Measurements from ENCODE around the gene FAM237A.
A peak's percentile ranks its signal among the peaks of the same experiment; 100 is the strongest.

Gene FAM237A

GRCh38 chr2:206642075-206643025 is at the start of gene FAM237A:
Gene FAM237A (plus strand): TSS chr2:206642487. CDS start chr2:206644237, 1,750 bp downstream.
- DNase-seq: no peak

- no peak for DNase-seq
Observed at GRCh38 chr2:206597717-206598218, 44.5 kb upstream of the FAM237A start.

GRCh38 chr2:206603243-206603642 is 39.0 kb upstream of the FAM237A start:
- no peak for DNase-seq

- DNase-seq: no peak
Observed at GRCh38 chr2:206610451-206610850, 31.8 kb upstream of the FAM237A start.

- no peak for DNase-seq
Observed at GRCh38 chr2:206611191-206611590, 31.1 kb upstream of the FAM237A start.

- peak; percentile 89 for DNase-seq
Observed at GRCh38 chr2:206611736-206612135, 30.6 kb upstream of the FAM237A start.

GRCh38 chr2:206614811-206615210 is 27.5 kb upstream of the FAM237A start:
- DNase-seq: no peak

- no peak for DNase-seq
Observed at GRCh38 chr2:206615417-206616089, 26.7 kb upstream of the FAM237A start.

- no peak for DNase-seq
Observed at GRCh38 chr2:206616151-206616550, 26.1 kb upstream of the FAM237A start.

GRCh38 chr2:206619011-206619410 is 23.3 kb upstream of the FAM237A start:
- peak; percentile 87 for DNase-seq

- no peak for DNase-seq
Observed at GRCh38 chr2:206626108-206626507, 16.2 kb upstream of the FAM237A start.

GRCh38 chr2:206627632-206628031 is 14.7 kb upstream of the FAM237A start:
- DNase-seq: peak; percentile 63

- DNase-seq: no peak
Observed at GRCh38 chr2:206631340-206631739, 10.9 kb upstream of the FAM237A start.

- DNase-seq: no peak
Observed at GRCh38 chr2:206635015-206635414, 7.3 kb upstream of the FAM237A start.

GRCh38 chr2:206639636-206640035 is 2.7 kb upstream of the FAM237A start:
- no peak for DNase-seq

- no peak for DNase-seq
Observed at GRCh38 chr2:206641226-206641625, 1.1 kb upstream of the FAM237A start.

- DNase-seq: no peak
Observed at GRCh38 chr2:206647985-206648384, 5.7 kb downstream of the FAM237A start.

- DNase-seq: no peak
Observed at GRCh38 chr2:206657087-206657486, 14.8 kb downstream of the FAM237A start.

GRCh38 chr2:206665251-206665650 is 23.0 kb downstream of the FAM237A start:
- DNase-seq: no peak

GRCh38 chr2:206670531-206671319 is 28.4 kb downstream of the FAM237A start:
- DNase-seq: no peak

GRCh38 chr2:206683546-206683945 is 41.3 kb downstream of the FAM237A start:
- DNase-seq: no peak

GRCh38 chr2:206688453-206688852 is 46.2 kb downstream of the FAM237A start:
- DNase-seq: no peak

- no peak for DNase-seq
Observed at GRCh38 chr2:206688990-206689389, 46.7 kb downstream of the FAM237A start.

All from NCI-H82 (cell line).